HG03565 (cell line): Measurements from ENCODE around the gene GIMAP8.

ENCODE experiments used
- ATAC-seq: cut with Tn5 transposase; IDR thresholded peaks from one replicate; pipeline ENCODE4 v1.9.1; 2021; ENCODE audit warnings: mild to moderate bottlenecking, moderate library complexity; ENCODE audit not compliant: unreplicated experiment

Gene GIMAP8

GRCh38 chr7:150410680-150411346, 39.6 kb upstream of the GIMAP8 start:
- ATAC-seq: no peak

GRCh38 chr7:150411606-150412005, 38.8 kb upstream of the GIMAP8 start:
- ATAC-seq: no peak

DNA sequence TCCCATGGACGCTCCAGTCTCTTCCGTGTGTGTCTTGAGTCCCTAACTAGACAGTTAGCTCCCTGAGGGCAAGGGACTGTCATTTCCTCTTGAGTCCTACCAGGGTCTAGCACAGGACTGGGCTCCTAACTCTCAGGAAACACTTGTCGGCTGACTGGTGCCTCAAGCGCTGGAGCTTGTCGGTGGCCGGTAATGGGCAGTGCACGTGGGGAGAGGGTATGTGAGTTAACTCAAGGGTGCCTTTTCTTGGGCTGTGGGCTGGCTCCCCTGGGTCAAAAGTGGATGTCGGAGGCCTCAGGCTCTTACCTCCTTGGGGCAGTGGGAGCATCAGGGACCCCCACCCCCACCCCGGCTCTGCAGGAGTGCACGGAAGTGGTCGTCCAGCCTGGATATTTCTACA, 38.4 kb upstream of the GIMAP8 start:
- ATAC-seq: no peak

- no peak for ATAC-seq
These were observed 37.6 kb upstream of the GIMAP8 start for GRCh38 chr7:150412518-150413488.

DNA sequence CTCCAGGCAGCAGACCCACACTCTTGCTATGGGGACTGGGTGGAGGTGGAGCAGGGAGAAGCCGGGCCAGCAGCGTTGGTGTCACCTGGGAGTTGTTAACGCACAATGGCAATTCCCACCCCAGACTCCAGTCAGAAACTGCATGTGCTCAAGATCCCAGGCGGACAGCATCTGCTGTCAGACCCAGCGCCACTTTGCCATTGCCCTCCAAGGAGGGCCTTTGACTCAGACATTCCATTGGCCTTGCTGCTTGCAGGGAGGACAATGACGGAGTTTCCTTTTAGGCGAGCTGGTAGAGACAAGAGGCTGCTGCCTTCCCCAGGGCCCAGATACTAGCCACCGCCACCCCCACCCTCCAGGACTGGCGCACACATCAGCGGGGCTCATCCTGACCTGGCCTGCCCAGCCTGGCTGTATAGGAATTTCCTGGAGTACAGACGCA, 36.8 kb upstream of the GIMAP8 start:
- no peak for ATAC-seq

GRCh38 chr7:150415161-150416153, 35.0 kb upstream of the GIMAP8 start:
- no peak for ATAC-seq

GRCh38 chr7:150417239-150417638, 33.2 kb upstream of the GIMAP8 start:
- ATAC-seq: no peak

DNA sequence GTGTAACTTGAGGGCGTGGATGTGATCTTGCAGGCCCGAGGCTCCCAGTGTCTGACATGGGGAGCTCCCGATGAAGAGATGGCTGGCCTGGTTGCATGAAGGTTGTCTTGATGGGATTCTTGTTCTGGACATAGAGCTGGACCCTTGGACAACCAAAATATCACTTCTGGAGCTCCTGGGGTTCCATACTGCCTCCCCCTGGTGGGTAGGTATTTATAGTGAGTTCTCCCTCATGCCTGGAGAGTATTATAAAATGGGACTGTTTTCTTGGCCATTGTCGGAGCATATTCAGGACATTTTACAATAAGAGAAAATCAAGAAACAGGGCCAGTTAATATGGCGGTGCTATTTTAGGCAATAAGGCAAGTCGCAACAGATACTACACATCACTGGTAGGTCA, 32.6 kb upstream of the GIMAP8 start:
- ATAC-seq: no peak

DNA sequence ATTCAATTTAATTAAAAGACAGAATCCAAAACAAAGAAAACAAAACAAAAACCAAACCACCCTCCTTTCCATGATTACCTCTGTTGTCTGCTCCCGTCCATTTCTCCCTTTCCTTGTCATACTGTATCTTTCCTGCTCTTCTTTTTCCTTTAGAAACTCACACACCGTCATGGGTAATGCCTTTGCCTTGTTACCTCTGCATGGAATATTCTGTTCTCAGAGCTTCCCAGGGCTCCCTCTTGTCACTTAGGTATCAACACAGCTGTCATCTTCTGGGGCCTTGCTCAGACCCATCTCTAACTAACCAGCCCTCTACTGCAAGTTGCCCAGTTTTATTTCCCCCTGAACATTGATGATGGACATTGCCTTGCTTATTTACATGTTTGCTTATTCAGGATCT, 30.2 kb upstream of the GIMAP8 start:
- no peak for ATAC-seq

- peak; percentile 91 for ATAC-seq
These were observed 29.3 kb upstream of the GIMAP8 start for GRCh38 chr7:150420987-150421674.

DNA sequence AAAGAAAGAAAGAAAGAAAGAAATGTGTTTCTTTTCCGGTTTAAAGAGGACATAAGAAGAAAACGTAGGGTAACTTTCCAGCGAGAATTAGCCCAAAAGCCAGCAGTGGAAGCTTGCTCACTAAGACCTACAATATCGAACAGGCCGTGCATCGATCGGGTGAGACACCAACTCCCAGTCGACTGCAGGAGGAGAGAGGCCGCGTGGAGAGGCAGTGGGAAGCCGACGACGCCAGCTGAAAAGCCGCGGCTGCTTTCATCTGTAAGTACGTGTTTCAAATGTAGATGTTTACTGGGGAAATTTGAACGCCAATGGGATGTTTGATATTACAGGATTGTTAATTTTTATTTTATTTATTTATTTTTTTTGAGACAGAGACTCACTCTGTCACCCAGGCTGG, 28.6 kb upstream of the GIMAP8 start:
- ATAC-seq: no peak

GRCh38 chr7:150425670-150426069, 24.8 kb upstream of the GIMAP8 start:
- no peak for ATAC-seq

DNA sequence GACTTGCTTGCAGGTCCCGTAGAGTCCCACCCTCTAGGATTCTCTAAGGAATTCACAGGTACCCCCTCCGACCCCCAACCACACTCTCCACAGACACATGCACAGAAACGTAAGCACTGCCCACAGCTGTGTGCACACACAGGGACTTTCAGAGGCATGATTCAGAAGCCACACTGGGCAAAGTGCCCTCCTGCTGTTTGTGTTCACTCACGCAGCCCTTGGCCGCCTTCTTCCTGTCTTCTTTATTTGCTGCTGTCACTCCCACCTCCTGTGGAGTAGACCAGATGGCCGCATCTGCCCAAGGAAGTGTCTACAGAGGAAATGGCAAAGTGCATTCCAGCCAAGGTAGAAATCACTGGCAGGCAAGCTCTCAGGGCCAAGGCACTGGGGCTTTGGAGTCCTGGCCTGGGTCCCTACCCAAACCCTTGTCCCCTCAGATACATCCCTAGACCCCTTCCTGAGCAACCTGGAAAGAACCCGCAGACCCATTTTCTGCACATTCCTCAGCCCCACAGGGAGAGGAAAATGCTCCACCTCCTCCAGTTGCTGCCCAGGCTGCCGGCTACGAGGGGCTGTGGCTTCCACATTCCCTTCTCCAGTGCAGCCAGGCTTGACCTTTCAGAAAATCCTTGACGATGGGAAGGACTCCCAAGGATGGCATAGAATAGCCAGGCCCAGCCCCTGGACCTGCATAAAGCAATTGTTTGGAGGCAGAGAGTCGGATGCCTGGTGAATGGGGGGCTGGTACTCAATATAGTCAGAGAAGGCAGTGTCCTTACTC, 21.6 kb upstream of the GIMAP8 start:
- ATAC-seq: no peak

DNA sequence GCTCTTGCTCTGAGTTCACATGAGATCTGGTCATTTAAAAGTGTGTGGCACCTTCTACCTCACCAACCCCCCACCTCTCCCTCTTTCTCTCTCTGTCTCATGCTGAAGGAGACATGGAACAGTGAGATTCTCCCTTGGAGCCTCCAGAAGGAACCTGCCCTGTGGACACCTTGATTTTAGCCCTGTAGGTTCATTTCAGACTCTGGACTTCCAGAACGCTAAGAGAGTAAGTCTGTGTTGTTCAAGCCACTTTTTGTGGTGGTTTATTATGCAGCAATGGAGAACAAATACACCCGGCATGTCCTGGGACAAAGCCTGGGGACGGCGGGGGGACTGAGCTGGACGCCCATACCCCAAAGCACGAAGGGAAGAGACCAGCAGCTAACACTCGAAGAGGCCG, 20.7 kb upstream of the GIMAP8 start:
- no peak for ATAC-seq

DNA sequence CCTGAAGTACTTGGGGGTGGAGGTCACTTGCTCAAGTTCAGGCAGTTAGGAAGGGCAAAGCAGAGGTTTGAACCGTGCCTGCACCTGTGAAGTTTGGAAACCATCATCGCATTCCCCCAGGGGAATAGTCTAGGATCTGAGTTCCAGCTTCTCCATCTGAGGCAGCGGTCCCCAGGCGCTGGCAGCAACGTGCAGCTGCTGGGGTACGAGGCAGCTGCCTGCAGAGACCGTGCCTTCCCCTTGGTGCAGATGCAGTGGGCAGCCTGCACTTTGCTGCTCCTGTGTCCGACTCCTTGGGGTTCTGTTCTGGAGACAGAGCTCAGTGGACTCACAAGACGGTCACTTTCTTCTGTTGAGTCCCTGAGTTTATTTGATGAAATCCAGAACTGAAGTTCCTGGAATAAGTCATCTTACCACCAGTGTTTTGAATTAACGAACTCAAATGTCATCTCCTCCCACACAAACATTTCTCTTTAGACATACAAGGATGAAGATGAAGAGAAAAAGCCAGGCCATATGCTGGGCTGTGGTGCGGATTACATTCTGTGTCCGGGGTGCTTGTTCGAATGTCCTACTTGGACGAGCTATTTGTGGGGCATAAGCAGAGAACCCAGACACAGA, 19.9 kb upstream of the GIMAP8 start:
- ATAC-seq: no peak

DNA sequence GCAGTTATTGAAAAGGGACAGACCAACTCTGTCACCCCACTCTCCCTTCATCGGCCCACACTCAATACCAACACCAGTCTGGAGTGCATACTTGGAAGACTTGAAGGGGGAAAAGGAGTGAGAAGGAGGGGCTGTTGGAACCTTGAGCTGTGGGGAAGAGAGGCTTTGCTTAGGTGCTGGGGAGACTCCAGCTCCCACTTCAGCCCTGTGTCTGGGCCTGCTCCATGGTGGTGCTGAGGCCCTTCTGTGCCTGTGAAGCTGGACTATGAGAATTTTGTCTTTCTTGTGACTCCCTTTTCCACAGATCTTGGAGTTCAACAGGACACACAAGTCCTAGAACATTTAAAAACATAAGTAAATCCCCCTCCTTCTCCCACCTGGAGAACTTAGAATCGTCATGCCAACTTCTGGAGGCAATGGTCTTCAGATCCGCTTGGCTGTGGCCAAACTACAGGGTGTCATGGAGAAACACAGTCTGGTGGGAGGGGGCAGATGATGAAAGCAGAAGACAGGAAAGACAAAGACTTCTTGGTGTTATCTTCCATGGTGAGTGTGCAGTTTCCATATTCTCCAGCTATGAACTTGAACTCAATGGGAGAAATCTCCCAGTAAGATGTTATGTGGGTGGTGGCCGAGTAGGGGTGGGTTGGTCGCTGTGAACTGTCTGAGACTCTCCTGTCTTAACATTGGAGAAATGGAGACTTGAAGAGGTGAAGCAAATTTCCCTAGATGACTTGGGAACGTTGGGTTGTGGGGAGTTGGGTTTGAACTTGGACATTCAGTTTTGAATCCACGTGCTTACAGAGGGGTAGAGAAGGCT, 18.4 kb upstream of the GIMAP8 start:
- ATAC-seq: no peak

GRCh38 chr7:150432915-150433892, 17.2 kb upstream of the GIMAP8 start:
- peak; percentile 26 for ATAC-seq
